Measurements from ENCODE around the gene P3H3.

P3H3 gene

DNA sequence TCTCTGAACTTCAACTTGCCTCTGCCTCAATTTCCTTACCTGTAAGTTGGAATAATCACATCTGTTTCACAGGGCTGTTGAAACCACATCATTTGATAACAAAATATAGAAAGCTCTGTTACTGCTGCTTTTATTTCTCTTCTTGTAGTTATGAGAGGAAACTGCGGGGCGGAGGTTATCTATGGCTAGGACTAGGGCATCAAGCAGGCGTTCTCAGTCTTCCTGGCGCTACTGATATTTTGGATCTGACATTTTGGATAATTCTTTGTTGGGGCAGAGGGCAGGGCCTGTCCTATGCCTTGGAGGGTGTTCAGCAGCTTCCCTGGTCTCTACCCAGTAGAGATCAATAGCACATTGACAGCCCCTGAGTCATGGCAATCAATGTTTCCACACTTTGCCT lies 3.9 kb downstream of the P3H3 start:
- TF ChIP-seq, protein P1, sequence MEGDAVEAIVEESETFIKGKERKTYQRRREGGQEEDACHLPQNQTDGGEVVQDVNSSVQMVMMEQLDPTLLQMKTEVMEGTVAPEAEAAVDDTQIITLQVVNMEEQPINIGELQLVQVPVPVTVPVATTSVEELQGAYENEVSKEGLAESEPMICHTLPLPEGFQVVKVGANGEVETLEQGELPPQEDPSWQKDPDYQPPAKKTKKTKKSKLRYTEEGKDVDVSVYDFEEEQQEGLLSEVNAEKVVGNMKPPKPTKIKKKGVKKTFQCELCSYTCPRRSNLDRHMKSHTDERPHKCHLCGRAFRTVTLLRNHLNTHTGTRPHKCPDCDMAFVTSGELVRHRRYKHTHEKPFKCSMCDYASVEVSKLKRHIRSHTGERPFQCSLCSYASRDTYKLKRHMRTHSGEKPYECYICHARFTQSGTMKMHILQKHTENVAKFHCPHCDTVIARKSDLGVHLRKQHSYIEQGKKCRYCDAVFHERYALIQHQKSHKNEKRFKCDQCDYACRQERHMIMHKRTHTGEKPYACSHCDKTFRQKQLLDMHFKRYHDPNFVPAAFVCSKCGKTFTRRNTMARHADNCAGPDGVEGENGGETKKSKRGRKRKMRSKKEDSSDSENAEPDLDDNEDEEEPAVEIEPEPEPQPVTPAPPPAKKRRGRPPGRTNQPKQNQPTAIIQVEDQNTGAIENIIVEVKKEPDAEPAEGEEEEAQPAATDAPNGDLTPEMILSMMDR (IDR thresholded peaks at IDR 0.05; ENCODE audit: insufficient read depth, low read depth, low read length, missing control alignments) = no peak
- H3K4me3 ChIP-seq (ENCODE audit: low read length) = no peak overlapping the region
- DNase-seq (ENCODE audit: low read depth) = no peak

DNA sequence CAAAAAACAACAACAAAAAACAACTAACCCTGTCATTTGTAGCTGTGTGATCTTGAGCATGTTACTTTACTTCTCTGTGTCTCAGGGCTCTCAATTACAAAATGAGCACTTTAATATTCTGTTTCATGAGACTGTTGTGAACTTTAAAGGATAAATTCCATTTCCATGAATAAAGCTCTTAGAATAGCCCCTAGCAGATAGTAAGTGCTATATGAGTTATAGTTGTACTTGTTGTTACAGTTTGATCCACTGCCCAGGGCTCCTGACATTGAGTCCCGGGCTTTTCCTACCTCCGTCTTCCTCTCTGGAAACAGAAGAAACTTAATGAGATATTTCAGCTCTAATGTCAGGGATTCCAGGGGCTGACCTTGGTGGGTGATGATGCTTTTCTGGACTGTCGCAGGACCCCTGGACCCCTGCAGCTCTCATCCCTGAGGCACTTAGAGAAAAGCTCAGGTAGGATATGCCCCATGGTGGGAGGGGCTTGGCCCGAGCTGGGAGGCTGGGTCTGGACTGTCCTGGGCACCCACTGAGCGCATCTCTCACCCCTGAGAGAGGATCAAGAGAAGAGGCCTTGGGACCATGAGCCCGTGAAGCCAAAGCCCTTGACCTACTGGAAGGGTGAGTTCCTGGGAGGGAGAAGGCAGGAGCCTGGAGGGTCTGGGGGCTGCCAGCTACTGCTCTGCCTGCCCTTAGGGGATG lies 5.1 kb downstream of the P3H3 start:
- H3K4me3 ChIP-seq (ENCODE audit: low read length) = no peak overlapping the region
- TF ChIP-seq, protein P1 (IDR thresholded peaks at IDR 0.05; ENCODE audit: insufficient read depth, low read depth, low read length, missing control alignments) = no peak
- DNase-seq (ENCODE audit: low read depth) = no peak

DNA sequence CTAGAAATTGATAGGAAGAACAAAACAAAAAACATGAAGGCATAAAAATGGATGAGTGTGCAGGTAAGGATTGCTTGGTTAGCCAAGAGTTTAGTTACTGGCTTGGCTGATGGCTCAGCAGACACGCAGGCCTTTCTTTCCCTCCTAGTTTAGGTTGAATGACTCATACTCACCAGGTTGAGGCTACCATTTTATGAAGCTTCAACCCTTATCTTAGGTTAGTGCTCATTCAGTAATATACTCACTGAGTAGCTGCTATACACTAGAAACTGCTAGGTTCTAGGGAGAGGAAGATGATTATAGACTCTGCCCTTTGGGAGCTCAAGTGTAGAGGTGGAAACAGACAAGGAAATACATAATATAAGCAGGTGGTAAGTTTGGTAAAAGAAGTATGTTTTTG lies 6.0 kb downstream of the P3H3 start:
- H3K4me3 ChIP-seq (ENCODE audit: low read length) = no peak overlapping the region
- no peak for DNase-seq (ENCODE audit: low read depth)
- TF ChIP-seq, protein P1 (IDR thresholded peaks at IDR 0.05; ENCODE audit: insufficient read depth, low read depth, low read length, missing control alignments) = no peak

DNA sequence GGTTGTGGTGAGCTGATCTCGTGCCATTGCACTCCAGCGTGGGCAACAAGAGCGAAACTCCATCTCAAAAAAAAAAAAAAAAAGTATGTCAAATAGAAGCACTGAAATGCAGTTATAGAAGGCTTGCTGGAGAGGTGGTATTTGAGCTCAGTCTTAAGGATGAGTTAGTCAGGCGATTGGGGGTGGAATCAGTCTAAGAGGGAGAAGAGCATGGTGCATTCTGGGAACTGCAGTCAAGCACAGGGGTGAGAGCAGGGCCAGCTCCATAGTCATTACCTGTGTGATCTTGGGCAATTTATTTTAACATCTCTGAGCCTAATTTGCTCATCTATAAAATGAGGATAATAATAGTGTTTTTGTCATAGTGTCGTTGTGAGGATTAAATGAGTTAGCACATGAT lies 6.7 kb downstream of the P3H3 start:
- H3K4me3 ChIP-seq (ENCODE audit: low read length) = no peak overlapping the region
- TF ChIP-seq, protein P1 (IDR thresholded peaks at IDR 0.05; ENCODE audit: insufficient read depth, low read depth, low read length, missing control alignments) = no peak
- DNase-seq (ENCODE audit: low read depth) = no peak

DNA sequence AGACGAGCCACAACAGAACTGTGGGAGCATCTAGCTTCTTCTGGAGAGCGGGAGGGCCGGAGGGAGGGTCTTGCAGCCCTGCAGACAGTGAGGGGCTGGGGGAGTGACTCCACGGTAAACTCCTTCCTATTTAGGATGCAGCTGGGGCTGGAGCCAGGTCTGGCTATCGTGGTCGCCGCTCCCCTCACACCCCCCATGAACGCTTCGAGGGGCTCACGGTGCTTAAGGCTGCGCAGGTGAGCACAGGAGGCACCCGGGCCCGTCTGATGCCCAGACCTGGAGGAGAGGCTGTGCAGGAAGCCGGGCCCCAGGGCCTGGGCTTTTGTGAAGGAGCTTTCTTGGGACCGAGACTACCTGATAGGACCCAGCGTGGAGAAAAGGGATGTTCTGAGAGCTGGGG lies 8.6 kb downstream of the P3H3 start:
- TF ChIP-seq, protein P1 (IDR thresholded peaks at IDR 0.05; ENCODE audit: insufficient read depth, low read depth, low read length, missing control alignments) = no peak
- no peak for DNase-seq (ENCODE audit: low read depth)

DNA sequence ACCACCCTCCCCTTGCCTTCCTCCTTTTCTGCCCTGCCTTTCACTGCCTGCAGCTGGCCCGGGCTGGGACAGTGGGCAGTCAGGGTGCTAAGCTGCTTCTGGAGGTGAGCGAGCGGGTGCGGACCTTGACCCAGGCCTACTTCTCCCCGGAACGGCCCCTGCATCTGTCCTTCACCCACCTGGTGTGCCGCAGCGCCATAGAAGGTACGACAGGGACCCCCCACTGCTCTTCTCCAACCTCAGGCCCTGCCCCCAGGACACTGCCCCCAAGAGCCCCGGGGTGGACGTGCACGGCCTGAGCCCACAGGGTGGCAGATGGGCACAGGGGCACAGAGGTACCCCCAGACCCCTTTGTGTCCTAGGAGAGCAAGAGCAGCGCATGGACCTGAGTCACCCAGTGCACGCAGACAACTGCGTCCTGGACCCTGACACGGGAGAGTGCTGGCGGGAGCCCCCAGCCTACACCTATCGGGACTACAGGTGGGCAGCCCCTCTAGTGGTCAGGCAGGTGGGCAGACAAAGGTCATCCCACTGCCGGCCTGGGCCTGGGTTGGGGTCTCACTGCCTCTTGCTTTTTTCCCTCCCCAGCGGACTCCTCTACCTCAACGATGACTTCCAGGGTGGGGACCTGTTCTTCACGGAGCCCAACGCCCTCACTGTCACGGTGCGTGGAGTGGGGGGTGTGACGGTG lies 9.3 kb downstream of the P3H3 start:
- no peak overlapping the region for H3K4me3 ChIP-seq (ENCODE audit: low read length)
- TF ChIP-seq, protein P1 (IDR thresholded peaks at IDR 0.05; ENCODE audit: insufficient read depth, low read depth, low read length, missing control alignments) = no peak
- no peak for DNase-seq (ENCODE audit: low read depth)

More for the DNA sequence above, 8.6 kb downstream of the P3H3 start:
- no peak overlapping the region for H3K4me3 ChIP-seq (ENCODE audit: low read length)
